Stimulated activated CD8-positive, alpha-beta memory T cell treated with anti-CD3 and anti-CD28 coated beads, Interleukin-7, amount 100 ng/mL, for 1 hour (primary cell): ENCODE data around the gene RNH1.

ENCODE experiments used
- DNase-seq, 2 donors: peaks; one replicate each; pipeline ENCODE4 v3.0.0-alpha.2; 2020; ENCODE audit warnings: low read depth in 2 of 2

RNH1 gene

GRCh38 chr11:506995-507726, at the start of gene RNH1:
TSS of gene RNH1 (minus strand) at chr11:507242. CDS start at chr11:502162, 5,080 bp downstream.
- DNase-seq, result peak; percentile 98 to 99

DNA sequence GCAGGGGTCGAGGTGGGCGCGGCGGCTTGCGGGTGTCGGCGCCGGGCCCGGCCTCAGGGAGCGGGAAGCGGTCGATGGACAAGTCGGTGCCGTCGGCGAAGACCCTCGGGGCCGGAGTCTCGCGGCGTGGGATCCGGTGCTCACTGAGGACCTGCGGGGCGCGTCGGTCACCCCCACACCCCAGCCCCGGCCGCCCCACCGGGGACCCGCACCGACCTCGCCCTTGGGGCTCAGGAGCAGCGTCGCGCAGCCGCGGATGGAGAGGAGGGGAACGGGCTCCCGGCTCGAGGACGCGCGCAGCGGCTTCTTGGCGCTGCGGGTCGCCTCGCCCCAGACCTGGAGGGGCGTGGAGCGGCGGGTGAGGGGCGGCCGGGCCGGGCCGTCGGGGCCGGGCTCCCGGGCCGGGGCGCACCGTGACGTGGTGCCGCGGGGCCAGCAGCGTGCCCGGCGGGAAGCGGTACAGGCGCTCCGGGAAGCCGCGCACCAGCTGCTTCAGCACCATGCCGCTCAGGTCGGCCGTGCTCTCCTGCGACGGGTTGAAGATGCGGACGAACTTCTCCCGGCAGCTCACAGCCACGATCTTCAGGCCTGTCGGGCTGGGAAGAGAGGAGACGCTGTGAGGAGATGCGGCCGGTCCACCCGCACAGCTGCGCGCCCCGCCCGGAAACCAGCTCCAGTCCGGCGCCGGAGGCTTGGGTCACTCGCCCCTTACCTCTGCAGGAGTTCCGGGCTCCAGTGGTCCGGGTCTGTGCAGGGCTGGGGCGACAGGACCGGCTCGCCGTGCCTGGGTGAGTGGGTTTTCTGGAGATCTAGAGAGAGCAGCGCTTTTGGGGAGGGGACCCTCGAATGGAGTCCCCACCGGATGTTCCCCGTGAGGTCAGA, 49.0 kb upstream of the RNH1 start:
- no peak for DNase-seq

DNA sequence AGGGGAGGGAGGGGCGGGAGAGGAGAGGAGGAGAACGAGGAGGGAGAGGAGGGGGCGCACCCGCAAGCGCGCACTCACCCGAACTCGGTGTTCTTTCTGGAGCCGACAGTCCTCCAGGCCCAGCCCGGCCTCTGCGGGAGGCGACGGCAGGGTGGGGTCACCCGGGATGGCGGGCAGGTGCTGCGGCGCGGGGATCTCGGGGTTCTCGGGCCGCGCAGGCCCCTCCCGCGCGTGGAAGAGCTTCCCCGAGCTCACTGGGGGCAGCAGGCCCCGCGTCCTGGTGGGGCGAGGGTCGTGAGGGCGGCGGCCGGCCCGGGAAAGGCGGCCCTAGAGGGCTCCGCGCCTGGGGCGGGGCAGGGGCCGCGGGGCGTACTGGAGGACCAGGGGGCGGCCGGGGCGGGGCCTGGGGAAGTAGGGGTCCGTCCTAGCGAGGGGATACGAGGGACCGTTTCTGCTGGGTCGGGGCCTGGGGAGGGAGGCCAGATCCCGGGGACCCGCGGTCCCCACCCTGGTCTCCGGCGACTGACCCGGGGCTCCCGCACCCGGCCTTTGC, 48.3 kb upstream of the RNH1 start:
- DNase-seq, result no peak

DNA sequence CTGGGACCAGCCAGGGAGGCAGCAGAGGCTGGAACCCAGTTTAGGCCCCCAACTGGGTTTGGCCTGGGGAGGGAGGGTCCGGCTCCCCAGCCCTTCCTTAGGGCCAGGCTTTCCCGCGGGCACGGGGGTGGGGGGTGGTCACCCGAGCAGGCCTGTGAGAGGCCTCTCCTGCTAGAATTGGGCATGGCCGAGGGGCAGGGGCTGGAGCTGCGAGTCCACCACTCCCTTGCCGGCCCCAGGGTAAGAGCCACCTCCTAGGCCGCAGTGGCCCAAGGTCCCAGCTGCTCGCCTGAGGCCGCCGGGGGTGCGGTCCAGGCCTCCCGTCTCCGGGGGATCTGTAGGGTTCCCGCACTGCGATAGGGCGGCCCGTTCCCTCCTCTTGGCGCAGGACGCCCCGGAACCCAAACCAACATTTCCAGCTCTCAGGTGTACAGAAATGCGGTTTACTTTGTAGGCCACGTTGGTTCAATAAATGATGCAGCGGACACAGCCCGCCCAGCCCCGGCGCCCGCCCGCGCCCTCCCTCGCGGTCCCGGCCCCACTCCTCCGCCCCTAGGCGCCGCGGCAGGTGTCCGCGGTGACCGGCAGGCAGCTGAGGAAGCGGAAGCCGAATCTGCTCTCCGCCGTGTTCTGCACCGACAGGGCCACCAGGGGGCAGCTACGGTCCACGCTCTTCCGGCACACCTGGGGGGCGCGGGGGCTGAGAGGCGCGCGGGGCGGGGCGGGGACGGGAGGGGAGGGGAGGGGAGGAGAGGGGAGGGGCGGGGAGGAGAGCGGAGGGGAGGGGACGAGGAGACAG, 47.6 kb upstream of the RNH1 start:
- DNase-seq, result peak; percentile 49 to 63

- DNase-seq, result no peak
Observed at GRCh38 chr11:553988-554340, 46.9 kb upstream of the RNH1 start.

DNA sequence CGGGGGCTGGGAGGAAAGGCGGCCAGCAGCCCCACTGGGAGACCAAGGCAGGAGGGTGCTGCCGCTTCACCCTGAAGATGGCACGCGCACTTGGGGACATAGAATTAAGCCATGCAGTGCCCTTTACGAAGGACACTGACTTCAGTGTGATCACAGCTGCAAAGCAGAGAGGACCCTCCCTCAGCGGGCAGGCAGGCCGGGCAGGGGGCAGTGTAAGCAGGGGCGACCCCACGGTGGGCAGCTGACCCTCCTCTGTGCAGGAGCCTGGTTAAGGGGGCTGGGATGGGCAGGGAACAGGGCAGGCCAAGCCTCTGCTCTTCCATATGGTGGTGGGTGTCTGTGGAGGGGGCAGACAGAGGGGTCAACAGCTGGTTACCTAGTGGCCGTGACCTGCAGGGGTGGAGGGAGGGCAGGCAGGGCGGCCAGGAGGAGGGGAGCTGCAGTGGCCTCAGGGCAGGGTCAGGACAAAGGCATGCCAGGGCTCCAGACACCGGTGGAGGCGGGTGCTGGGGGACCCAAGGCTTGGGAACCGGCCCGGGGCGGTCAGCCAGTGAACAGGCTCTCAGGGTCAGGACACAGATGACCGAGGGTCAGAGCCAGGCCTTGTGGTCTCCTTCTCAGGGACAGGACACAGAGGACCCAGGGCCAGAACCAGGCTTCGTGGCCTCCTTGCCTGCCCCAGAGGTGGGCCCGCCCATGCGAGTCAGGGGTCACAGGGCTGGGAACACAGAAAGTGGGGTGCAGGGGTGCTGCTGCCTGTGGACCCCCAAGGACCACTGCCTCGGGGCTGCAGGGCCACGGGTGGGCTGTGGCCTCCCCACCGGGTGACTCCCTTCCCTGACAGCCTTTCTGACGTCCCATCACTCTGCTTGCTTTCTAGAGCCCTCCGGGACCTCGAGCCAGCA, 46.3 kb upstream of the RNH1 start:
- no peak for DNase-seq

DNA sequence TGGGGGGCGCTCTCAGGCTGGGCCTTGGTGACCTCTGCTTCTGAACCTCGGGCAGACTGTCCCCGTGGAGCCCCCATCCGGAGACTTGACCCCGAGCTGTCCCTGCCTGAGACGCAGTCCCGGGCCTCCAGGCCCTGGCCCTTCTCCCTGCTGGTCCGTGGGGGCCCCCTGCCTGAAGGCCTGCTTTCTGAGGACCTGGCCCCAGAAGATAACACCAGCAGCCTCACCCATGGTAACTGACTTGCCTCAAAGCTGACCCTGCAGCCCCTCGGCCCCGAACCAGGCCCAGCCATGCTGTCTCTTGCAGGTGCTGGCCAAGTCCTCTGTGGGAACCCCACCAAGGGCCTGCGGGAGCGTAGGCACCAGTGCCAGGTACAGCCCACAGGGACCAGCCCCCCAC, 44.6 kb upstream of the RNH1 start:
- no peak for DNase-seq

DNA sequence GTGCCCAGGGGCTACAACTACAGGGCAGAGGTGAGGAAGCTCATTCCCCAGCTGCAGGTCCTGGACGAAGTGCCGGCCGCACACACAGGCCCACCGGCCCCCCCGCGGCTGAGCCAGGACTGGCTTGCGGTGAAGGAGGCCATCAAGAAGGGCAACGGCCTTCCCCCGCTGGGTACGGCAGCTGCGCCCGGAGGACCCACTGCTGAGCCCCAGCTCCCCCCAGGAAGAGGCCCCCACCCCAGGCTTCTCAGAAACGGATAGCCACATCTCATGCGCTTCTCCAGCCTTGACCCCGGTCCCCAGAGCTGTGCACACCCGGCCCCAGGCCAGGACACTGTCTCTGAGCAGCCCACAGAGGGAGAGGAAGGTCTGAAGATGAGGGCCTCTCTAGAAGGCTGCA, 44.1 kb upstream of the RNH1 start:
- DNase-seq, result no peak

DNA sequence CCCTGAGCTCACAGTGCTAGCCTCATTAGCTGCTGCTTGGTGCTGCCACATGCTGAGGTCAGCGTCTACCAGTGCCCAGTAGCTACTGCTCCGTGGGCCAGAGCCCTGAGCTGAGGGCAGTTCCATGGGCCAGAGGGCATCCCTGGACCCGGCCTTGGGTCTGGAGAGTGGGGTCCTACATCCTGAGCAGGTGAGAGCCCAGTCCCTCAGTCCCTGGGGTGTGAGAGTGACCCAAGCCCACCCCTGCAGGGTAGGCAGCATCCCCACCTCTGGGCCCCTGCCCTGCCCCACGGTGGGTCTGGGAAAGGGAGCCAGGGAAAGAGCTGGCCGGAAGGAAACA, 43.7 kb upstream of the RNH1 start:
- DNase-seq, result no peak

GRCh38 chr11:550021-550745, 43.1 kb upstream of the RNH1 start:
- no peak for DNase-seq

- no peak for DNase-seq
Observed at GRCh38 chr11:548700-549603, 41.9 kb upstream of the RNH1 start.

DNA sequence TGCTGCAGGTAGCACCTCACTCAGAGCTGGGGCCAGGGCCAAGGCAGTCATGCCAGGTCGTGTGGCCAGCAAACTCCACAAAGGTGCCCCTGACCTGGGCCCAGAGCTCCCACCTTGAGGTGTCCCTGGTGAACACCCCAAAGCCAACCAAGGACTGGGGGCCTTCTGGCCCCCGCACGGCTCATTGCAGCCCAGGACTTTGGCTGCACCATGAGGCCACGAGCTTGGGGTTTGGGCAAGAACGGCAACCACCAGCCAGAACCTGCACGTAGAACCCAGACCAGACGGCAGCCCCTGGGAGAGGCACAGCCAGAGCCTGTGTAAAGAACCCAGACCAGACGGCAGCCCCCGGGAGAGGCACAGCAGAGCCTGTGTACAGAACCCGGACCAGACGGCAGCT, 38.1 kb upstream of the RNH1 start:
- no peak for DNase-seq

DNA sequence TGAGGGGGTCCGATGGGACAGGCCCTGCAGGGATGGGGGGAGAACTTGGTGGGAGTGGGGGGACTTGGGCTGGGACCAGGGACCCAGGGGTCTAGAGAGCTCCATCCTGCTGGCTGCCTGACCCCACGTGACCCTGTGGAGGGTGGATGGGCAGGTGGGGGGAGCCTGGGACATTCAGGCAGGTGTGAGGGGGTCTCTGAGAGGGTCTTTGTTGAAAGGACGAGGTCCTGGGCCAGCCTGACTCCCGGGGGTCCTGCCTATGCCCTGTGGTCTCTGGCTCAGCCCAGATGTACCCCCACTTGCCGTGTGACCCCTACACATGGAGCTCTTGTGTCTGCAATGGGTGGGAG, 37.8 kb upstream of the RNH1 start:
- no peak for DNase-seq

DNA sequence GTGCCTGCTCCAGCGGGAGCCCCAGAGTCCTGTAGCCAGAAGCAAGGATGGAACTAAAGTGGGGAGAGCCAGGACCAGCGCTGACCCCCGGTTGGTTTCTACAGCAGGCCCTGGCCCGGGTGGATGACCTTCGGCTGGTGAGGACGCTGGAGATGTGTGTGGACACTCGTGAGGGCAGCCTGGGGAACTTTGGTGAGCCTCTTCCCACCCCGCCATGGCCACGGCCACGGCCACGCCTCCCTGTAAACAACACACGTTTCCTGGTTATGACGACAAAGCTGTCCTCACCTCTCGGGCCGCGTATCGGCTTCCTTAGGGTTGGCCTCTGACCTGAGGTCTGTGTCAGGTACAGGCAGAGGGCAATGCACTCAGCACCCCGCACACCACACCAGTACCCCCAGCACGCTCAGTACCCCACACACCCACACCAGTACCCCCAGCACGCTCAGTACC, 34.4 kb upstream of the RNH1 start:
- DNase-seq, result no peak

GRCh38 chr11:540583-541432, 33.8 kb upstream of the RNH1 start:
- no peak for DNase-seq

- no peak for DNase-seq
Observed at GRCh38 chr11:539971-540481, 33.0 kb upstream of the RNH1 start.

- no peak for DNase-seq
Observed at GRCh38 chr11:538431-539051, 31.5 kb upstream of the RNH1 start.
